GM12891 (cell line): ENCODE measurements around the gene PILRA.
"Not testable (repeated sequence)": the region's sequence is repeated elsewhere in the genome, so short reads cannot be mapped to it uniquely, and the experiment has no call there.

ENCODE experiments used
- DNase-seq: peaks from one replicate; pipeline ENCODE4 v3.0.0; 2011; ENCODE audit warnings: low spot score; ENCODE audit not compliant: insufficient read length
- FAIRE-seq: peaks from 2 replicates; lab custom pipeline; 2011; peaks lifted over from hg19 to GRCh38; lab: Jason Lieb, UNC
- PAX5 ChIP-seq: IDR thresholded peaks from 2 replicates; pipeline ENCODE4 v1.6.1; 2011; ENCODE audit warnings: low read length, moderate library complexity, mild to moderate bottlenecking; ENCODE audit not compliant: insufficient read depth, severe bottlenecking
- POLR2A ChIP-seq: IDR thresholded peaks from 2 replicates; pipeline ENCODE4 v1.6.1; 2011; ENCODE audit warnings: low read depth, low read length, control low read depth
- POLR2AphosphoS5 ChIP-seq: IDR thresholded peaks from 2 replicates; pipeline ENCODE4 v1.6.1; 2011; ENCODE audit warnings: low read depth, low read length, control low read depth
- POU2F2 ChIP-seq: IDR thresholded peaks from 2 replicates; pipeline ENCODE4 v1.6.1; 2011; ENCODE audit warnings: low read depth, mild to moderate bottlenecking, control low read depth, low read length, moderate library complexity
- SPI1 ChIP-seq: IDR thresholded peaks from 2 replicates; pipeline ENCODE4 v1.6.1; 2011; ENCODE audit warnings: low read depth, low read length, control low read depth
- TAF1 ChIP-seq: IDR thresholded peaks from 2 replicates; pipeline ENCODE4 v1.6.1; 2011; ENCODE audit warnings: low read depth, low read length, control low read depth

The PILRA gene

GRCh38 chr7:100358027-100358856, 15.0 kb upstream of the PILRA start, which contains the start of gene PILRB:
Gene PILRB, plus strand, starts transcription at chr7:100358117. Its CDS starts 186 bp downstream, at chr7:100358303.
- DNase-seq (no peak), FAIRE-seq (peak; percentile 95)
- TF ChIP-seq POLR2AphosphoS5: 0 out of 2 replicates have a peak, but pooled peaks have one; percentile 10
- no peak for TF ChIP-seq POLR2A

- no peak for DNase-seq
- peak; percentile 11; the same call in 1 of the 2 replicates for TF ChIP-seq POLR2AphosphoS5
- no peak for TF ChIP-seq TAF1
- no peak for TF ChIP-seq POU2F2
- FAIRE-seq: no peak
Observed at GRCh38 chr7:100358857-100359212, 14.5 kb upstream of the PILRA start.

- no peak for DNase-seq
- no peak for FAIRE-seq
Observed at GRCh38 chr7:100360135-100360854, 13.0 kb upstream of the PILRA start.

GRCh38 chr7:100363098-100363497, 10.2 kb upstream of the PILRA start:
- TF ChIP-seq SPI1: no peak
- no peak for TF ChIP-seq TAF1
- TF ChIP-seq POLR2AphosphoS5: no peak
- TF ChIP-seq POLR2A: no peak
- TF ChIP-seq PAX5: no peak
- TF ChIP-seq POU2F2: no peak
- FAIRE-seq (no peak), DNase-seq (no peak)

More at GRCh38 chr7:100360135-100360854, 13.0 kb upstream of the PILRA start:
- TF ChIP-seq PAX5 (no peak), POLR2A (0 out of 2 replicates have a peak, but pooled peaks have one; percentile 16), POLR2AphosphoS5 (no peak), POU2F2 (no peak), TAF1 (no peak), SPI1 (no peak)

- not testable (repeated sequence) for DNase-seq, FAIRE-seq
Observed at GRCh38 chr7:100363797-100364196, 9.5 kb upstream of the PILRA start.

- TF ChIP-seq POLR2A: no peak
- TF ChIP-seq PAX5: no peak
- no peak for TF ChIP-seq POU2F2
- no peak for TF ChIP-seq POLR2AphosphoS5
- TF ChIP-seq SPI1: no peak
- TF ChIP-seq TAF1: no peak
- DNase-seq: no peak
- FAIRE-seq: no peak
Observed at GRCh38 chr7:100364480-100364879, 8.8 kb upstream of the PILRA start.

GRCh38 chr7:100365998-100366367, 7.3 kb upstream of the PILRA start:
- not testable (repeated sequence) for FAIRE-seq, DNase-seq

- FAIRE-seq: peak; percentile 74
- TF ChIP-seq PAX5 (no peak), POLR2AphosphoS5 (peak; percentile 76), POU2F2 (peak; percentile 61; the same call in 1 of the 2 replicates), POLR2A (peak; percentile 52)
- DNase-seq: no peak
Observed at GRCh38 chr7:100366411-100367250, 6.7 kb upstream of the PILRA start.

- DNase-seq (no peak), FAIRE-seq (no peak)
- TF ChIP-seq TAF1: no peak
- 0 out of 2 replicates have a peak, but pooled peaks have one; percentile 18 for TF ChIP-seq SPI1
- no peak for TF ChIP-seq POLR2AphosphoS5
Observed at GRCh38 chr7:100367251-100367620, 6.1 kb upstream of the PILRA start.
